GM21786 (cell line): Measurements from ENCODE around the gene DUSP28.
"Not testable (repeated sequence)": the region's sequence is repeated elsewhere in the genome, so short reads cannot be mapped to it uniquely, and the experiment has no call there.

ENCODE experiments used
- ATAC-seq: cut with Tn5 transposase; IDR thresholded peaks from one replicate; pipeline ENCODE4 v1.9.1; 2021; ENCODE audit not compliant: unreplicated experiment

DUSP28 gene

GRCh38 chr2:240559286-240559685, 871 bp upstream of the DUSP28 start:
- ATAC-seq, result no peak

- ATAC-seq, result peak; percentile 54
Observed at GRCh38 chr2:240560480-240561324, 545 bp downstream of the DUSP28 start.

- peak; percentile 2 for ATAC-seq
Observed at GRCh38 chr2:240561325-240561971, 1.3 kb downstream of the DUSP28 start.

GRCh38 chr2:240563231-240563630, 3.1 kb downstream of the DUSP28 start:
- ATAC-seq, result not testable (repeated sequence)

GRCh38 chr2:240563951-240564560, 3.9 kb downstream of the DUSP28 start:
- ATAC-seq, result no peak

GRCh38 chr2:240564561-240565332, 4.6 kb downstream of the DUSP28 start:
- ATAC-seq, result no peak

GRCh38 chr2:240565333-240566202, 5.4 kb downstream of the DUSP28 start:
- peak; percentile 37 for ATAC-seq

GRCh38 chr2:240566203-240567136, 6.3 kb downstream of the DUSP28 start:
- ATAC-seq, result peak; percentile 50

- no peak for ATAC-seq
Observed at GRCh38 chr2:240567137-240567871, 7.1 kb downstream of the DUSP28 start.

GRCh38 chr2:240567872-240568677, 7.9 kb downstream of the DUSP28 start, which contains the start of gene RNPEPL1:
RNPEPL1 (plus strand) TSS chr2:240568484; CDS start chr2:240568587, 103 bp downstream.
- ATAC-seq, result peak; percentile 22

GRCh38 chr2:240568678-240569522, 8.7 kb downstream of the DUSP28 start:
- ATAC-seq, result no peak

GRCh38 chr2:240569523-240569997, 9.4 kb downstream of the DUSP28 start:
- ATAC-seq, result no peak

- ATAC-seq, result no peak
Observed at GRCh38 chr2:240569998-240570530, 9.9 kb downstream of the DUSP28 start.

- ATAC-seq, result no peak
Observed at GRCh38 chr2:240570531-240571313, 10.6 kb downstream of the DUSP28 start.

GRCh38 chr2:240571314-240571973, 11.3 kb downstream of the DUSP28 start:
- ATAC-seq, result no peak
